ENCODE results near the gene PHF14.

Gene PHF14

DNA sequence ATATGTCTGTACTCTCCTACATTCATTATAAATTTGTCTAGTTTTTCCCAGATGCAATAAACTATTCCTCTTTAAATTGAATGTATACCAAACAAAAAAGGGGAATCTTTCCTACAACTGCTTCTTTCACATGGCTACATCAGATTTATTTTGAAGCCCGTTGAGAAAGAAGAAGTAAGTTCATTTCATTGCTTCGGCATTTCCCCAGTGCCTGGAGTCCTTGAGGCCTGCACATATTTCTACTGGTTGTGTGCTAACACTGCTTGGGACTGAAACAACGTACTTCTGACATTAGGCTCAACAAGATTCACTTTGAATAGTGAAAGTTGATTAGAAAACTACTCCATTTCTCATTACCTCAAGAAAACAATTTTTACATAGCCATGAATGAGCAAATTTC, 201.7 kb downstream of the PHF14 start:
- DNase-seq (ENCODE audit: low read depth) = no peak

DNA sequence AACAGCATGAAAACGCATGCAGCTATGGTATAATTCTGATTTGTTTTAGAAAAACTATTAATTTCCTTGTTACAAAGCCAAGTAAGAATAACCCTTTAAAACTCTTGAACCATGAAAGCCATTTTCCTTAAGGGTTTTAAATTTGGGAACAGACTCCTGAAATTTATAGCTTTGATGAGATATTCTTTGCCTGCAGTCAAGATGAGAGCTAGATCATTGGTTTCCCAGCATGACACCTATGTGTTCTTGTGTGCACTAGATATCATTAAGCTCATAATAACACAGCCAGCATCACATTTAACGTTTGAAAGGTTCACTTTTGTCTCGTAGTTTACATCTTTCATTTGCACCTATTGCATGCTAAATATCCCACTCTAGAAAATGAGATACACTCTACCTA, 202.2 kb downstream of the PHF14 start:
- no peak for DNase-seq (ENCODE audit: low read depth)

GRCh38 chr7:11176985-11177555, 203.4 kb downstream of the PHF14 start:
- no peak for DNase-seq (ENCODE audit: low read depth)

- DNase-seq (ENCODE audit: low read depth) = no peak
Measured at GRCh38 chr7:11177793-11178192, 204.1 kb downstream of the PHF14 start.

DNA sequence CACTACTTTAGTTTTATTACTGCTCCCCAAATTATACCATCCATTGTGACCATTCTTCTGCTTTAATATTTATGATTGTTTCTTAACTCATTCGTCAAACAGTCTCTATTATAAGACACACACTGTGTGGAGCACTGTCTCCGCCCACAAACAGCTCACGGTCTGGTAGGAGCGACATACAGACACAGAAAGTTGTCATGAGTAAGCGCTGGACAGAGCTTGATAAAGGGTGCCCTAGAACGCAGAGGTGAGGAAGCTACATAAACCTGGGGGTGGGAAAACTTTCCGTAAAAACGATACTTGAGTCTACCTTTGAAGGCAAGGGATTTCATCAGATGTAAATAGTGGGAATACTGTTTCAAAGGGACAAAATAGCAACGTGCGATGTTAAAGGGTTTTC, 207.9 kb downstream of the PHF14 start:
- DNase-seq (ENCODE audit: low read depth) = no peak

GRCh38 chr7:11182736-11183135, 209.1 kb downstream of the PHF14 start:
- no peak for DNase-seq (ENCODE audit: low read depth)

- no peak for DNase-seq (ENCODE audit: low read depth)
Measured at GRCh38 chr7:11185179-11185815, 211.6 kb downstream of the PHF14 start.

- no peak for DNase-seq (ENCODE audit: low read depth)
Measured at GRCh38 chr7:11188529-11189310, 215.0 kb downstream of the PHF14 start.

DNA sequence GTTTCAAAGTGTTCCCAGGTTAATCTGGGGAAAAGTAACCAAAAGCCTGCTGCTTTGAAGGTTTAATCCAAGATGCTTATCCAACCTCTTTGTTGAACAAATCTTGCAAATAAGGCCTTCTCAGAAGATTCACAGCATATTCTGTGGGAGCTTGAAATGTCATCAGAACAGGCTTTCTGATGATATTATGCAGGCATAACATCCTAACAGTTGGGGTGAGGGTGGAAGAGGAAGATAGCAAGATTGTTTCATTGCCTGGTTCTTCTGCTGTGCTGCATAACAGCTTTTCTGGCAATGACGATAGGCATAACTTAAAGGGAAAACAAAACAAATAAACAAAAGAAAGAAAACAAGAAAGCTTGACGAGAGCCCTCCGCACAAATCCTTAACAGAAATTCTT, 217.4 kb downstream of the PHF14 start:
- no peak for DNase-seq (ENCODE audit: low read depth)

GRCh38 chr7:11191574-11192220, 218.0 kb downstream of the PHF14 start:
- DNase-seq (ENCODE audit: low read depth) = no peak

GRCh38 chr7:11192506-11192905, 218.8 kb downstream of the PHF14 start:
- DNase-seq (ENCODE audit: low read depth) = no peak

GRCh38 chr7:11193131-11193867, 219.6 kb downstream of the PHF14 start:
- DNase-seq (ENCODE audit: low read depth) = no peak

DNA sequence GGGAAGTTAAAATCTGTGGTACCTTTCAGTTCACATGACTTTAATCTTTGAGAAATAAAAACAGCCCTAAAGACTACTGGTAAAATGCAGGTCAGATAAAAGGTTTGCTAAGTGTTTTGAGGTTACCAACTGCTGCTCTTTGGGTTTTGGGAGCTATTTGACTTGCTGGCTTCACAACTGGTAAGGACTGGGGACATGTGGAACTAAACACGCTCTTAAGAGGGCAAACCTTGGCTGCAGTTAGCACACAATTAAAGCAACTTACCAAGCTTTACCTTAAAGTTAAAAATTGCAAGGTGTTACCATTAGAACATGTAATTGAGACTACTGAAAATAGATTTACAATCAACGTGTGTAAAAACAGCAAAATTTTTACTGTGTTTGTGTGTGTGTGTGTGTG, 220.2 kb downstream of the PHF14 start:
- DNase-seq (ENCODE audit: low read depth) = no peak

- no peak for DNase-seq (ENCODE audit: low read depth)
Measured at GRCh38 chr7:11194492-11194891, 220.8 kb downstream of the PHF14 start.

- no peak for DNase-seq (ENCODE audit: low read depth)
Measured at GRCh38 chr7:11195502-11195901, 221.8 kb downstream of the PHF14 start.

GRCh38 chr7:11196143-11196542, 222.5 kb downstream of the PHF14 start:
- DNase-seq (ENCODE audit: low read depth) = no peak

DNA sequence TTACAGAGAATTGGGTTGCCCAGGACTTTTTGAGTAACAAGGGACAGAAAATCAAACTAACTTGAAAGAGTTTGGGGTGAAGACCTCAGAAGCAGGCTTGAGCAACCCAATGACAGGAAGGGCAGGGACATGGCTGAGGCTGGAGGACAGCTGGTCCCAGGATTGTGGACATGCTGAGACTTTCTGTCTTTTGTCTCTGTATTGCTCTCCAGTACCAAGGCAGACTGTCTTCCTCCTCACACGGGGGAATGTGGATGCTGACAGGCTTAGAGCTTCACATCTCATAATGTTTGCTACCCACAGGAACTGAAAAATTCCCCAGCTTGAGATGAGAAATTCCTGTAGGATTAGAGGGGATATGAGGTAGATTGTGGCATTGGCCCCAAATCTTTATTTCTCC, 229.6 kb downstream of the PHF14 start:
- DNase-seq (ENCODE audit: low read depth) = no peak

DNA sequence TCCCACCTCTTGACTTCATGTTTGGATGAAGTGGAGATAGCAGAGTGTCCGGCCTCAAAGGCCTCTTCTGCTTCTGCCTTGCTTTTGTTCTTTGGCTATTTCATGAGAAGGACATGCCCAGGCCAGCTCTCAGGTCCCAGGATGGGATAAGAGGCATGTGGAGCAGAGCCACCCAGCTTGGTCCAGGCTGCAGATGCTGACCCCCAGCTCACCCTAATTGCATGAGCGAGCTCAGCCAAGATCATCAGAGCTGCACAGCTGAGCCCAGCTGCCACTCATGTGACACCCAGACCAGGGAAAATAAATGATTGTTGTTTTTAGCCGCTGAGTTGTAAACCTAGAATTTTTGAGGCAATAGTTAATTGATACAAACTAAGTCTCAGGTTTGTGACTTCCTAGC, 230.0 kb downstream of the PHF14 start:
- DNase-seq (ENCODE audit: low read depth) = no peak

DNA sequence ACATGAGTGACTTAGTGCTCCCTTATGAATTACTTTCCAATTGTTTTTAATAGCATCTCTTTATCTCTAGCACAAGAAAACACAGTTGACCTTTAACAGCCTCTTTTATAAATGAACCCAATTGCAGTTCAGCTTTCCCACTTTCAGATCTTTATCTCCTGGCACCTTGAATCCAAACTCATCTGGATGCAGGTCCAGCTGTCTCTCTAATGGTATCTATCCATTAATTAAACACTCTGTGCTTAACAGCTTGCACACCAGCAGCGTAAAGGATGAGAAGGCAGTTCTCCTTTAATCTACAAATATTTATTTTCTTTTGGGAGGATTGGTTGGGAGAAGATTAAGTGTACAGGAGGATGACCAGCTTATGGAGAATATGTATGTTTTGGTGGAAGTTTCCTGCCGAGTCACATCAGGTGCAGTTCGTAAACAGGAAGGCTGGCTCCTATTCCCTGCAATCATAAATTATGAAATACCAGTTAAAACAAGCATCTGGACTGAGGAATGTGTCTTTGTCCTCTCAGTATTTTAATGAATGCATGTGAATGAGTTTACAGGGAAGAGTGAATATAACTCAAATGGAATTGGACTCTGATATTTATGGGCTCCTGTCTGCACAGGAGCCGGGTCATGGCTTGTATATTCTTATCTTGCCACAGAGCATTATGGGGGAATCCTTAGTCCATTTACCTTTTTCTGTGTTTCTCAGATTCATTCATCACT, 232.7 kb downstream of the PHF14 start:
- no peak for DNase-seq (ENCODE audit: low read depth)

GRCh38 chr7:11207565-11207964, 233.9 kb downstream of the PHF14 start:
- no peak for DNase-seq (ENCODE audit: low read depth)

DNA sequence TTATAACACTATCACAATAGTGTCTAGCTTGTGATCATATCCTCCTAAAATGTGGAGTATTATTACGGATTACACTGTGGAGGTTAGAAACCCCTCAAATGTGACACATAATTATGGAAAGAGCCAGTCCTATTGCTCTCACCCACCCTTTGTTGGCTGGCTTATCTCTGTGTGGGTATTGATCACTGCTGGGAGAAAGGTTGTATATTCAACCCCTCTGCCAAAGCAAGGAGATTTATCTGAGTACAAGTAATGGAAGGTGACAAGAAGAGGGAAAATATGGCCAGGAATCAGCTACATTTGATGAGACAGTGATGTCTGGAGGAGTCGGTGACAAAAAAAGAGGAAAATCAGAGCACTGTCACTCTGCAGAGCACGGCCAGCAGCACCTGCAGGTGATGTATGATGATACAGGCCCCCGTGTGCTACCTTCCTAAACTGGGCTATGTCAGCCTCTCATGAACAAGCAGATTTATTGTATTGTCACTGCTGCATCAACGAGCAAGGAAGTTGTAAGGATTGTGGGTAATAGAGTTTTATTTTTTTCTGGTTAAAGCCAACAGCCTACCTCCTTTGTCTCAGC, 235.3 kb downstream of the PHF14 start:
- no peak for DNase-seq (ENCODE audit: low read depth)

Measured in T follicular helper cell (primary cell).